Fibroblast of skin of scalp (primary cell): ENCODE measurements around the gene KLLN.
"Not testable (repeated sequence)": the region's sequence is repeated elsewhere in the genome, so short reads cannot be mapped to it uniquely, and the experiment has no call there.

Experiments used
- DNase-seq: peaks from one replicate; pipeline ENCODE4 v3.0.0-alpha.2; 2013

Gene KLLN

DNA sequence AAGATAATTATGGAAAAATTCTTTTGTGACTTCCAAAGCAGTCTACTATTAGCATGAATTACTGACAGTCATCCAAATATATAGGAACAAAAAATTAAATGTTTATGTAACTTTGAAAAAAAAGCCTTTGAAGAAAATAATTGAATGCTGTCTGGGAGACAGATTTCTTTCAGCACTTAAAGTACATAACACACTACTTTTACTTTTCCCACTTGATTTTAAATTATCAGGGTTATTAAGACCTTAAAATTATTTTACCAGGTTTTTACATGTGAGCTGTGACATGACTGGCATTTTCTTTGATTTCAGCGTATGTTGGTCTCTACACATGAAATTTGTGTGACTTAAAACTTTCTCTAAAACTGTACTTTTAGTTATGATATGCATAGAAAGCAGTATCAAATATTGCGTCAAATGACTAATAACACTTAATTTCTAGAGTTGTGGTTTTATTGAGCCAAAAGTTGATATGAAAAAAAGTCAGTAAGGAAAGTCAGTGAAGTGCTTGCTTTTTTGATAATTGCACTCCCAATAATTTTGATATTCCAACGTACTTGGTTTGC lies 3.2 kb upstream of the KLLN start:
- DNase-seq = no peak

DNA sequence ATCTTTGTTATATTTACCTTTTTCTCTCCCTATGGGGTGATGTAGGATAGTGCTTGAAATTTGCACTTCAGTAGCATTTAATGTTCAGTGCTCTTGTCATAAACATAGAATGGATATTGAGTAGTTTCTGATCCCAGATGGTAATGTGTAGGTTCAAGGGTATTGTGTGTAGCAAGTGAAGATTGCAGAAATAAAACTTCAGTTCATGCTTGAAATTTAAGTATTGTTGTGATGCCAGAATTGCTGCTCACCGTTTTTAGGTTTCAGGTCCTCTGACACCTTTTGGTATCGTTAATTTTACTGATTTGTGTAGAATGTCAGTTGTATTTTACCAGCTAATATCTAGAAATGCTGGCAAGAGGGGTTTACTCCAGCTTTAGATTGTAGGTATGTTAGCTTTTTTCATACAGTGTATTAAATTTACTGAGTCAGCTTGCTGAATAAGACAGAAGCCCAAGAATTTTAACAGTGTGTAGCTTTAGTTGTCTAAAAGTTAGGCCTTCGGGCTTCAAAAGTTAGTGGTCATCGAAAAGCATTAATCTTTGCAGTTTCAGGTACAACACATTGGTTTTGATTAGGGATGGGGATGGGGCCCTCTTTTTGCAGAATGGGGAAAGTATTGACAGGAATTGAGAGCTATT lies 2.0 kb upstream of the KLLN start:
- DNase-seq = no peak

DNA sequence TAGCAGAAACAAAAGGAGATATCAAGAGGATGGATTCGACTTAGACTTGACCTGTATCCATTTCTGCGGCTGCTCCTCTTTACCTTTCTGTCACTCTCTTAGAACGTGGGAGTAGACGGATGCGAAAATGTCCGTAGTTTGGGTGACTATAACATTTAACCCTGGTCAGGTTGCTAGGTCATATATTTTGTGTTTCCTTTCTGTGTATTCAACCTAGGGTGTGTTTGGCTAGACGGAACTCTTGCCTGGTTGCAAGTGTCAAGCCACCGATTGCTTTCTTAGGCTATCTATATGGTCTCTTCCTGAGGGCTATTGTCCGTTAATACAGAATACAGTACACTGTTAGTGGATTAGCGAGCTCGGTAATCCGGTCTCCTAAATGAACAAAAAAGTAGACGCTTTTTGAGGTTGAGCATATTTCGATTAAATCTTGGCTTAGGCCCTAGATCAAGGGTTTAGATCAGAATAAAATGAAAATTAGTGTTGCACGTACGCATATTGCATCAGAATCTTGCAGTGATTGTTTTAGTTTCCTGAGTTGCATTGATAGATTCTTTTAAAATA lies 1.2 kb upstream of the KLLN start:
- peak; percentile 34 for DNase-seq

DNA sequence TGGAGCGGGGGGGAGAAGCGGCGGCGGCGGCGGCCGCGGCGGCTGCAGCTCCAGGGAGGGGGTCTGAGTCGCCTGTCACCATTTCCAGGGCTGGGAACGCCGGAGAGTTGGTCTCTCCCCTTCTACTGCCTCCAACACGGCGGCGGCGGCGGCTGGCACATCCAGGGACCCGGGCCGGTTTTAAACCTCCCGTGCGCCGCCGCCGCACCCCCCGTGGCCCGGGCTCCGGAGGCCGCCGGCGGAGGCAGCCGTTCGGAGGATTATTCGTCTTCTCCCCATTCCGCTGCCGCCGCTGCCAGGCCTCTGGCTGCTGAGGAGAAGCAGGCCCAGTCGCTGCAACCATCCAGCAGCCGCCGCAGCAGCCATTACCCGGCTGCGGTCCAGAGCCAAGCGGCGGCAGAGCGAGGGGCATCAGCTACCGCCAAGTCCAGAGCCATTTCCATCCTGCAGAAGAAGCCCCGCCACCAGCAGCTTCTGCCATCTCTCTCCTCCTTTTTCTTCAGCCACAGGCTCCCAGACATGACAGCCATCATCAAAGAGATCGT lies 690 bp upstream of the KLLN start:
- peak; percentile 28 for DNase-seq

DNA sequence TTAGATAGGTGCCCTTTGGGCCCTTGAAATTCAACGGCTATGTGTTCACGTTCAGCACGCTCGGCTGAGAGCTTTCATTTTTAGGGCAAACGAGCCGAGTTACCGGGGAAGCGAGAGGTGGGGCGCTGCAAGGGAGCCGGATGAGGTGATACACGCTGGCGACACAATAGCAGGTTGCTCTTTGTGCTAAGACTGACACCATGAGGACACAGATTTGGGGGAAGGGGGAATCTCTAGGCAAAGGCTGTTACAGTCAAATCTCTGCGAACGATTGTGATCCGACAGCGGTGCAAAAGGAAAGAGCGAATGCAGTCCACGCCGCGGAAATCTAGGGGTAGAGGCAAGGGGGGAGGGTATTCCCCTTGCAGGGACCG lies 667 bp downstream of the KLLN start:
- no peak for DNase-seq

DNA sequence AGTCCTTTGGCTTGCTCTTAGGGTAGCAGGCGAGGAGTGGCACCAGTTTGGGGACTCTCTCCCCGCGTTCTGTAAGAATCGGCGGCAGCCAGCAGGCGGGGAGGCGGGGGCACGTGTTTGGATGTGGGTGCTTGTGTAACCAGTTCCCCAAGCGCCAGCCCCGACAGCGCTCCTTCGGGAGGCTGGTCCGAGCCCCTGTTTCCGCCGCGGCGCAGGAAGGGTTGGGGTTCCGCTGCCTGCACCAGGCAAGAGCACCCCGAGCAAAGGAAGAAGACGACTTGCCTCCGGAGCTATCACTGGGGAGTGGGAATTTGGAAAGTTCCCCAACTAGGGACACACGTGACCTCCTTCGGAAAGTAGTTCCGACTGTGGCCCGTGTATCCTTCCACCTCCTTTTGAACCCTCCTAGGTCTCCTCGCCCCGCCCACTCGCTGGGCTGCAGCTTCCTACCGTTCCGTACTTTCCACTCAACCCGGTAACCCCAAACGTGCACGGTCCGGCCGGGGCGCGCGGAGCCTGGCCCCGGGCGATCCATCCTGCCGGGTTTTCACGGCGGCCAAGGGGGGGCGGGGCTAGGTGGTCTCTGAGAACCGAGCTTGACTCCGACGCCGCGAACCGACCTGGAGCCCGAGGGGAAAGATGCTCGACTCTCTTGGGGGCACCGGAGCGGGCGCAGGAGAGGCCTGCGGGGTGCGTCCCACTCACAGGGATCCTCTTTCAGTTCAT lies 1.2 kb downstream of the KLLN start:
- peak; percentile 99 for DNase-seq

DNA sequence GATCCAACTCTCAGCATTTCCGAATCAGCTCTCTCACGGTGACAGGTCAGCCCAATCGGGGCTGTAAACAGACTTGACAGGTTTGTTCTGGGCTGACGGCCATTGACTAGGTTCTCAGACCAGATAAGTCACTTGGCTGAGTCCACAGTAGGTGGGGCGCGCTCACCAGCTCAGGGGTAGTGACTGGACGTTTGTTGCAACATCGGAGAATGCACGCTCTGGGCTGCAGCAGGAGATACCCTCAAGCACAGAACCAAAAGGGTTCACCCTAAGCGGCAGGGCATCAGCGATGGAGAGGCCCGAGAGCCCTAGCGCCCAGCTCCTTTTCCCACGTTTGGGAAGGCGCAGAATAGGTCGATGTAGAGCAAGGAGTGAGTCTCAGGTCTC lies 1.8 kb downstream of the KLLN start:
- DNase-seq = peak; percentile 59

DNA sequence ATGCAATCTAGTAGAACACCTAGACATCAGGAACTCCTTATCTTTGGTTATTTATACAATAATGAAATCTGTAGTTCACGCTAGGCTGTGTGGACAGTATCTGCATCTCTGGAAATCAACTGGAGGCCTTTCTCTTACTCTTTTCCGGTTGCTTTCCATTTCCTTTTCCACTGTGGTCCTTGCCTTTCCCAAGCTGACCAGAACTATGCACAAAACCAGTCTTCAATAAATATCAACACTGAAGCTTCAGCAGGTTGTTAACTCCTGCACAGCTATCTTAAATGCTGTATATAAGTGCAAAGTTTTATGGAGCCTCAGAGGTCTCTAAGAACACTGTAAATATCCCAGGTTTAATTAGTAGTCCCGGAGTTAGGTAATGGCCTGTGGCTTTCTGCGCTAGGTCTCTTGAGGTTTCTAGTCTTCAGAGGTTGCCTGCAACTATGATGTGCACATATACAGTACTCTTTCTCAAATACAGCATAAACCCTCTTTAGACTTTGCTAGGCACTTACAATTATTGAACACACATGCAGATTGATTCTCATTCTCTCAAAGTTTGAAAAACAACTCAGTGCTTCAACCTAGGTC lies 2.4 kb downstream of the KLLN start:
- no peak for DNase-seq

DNA sequence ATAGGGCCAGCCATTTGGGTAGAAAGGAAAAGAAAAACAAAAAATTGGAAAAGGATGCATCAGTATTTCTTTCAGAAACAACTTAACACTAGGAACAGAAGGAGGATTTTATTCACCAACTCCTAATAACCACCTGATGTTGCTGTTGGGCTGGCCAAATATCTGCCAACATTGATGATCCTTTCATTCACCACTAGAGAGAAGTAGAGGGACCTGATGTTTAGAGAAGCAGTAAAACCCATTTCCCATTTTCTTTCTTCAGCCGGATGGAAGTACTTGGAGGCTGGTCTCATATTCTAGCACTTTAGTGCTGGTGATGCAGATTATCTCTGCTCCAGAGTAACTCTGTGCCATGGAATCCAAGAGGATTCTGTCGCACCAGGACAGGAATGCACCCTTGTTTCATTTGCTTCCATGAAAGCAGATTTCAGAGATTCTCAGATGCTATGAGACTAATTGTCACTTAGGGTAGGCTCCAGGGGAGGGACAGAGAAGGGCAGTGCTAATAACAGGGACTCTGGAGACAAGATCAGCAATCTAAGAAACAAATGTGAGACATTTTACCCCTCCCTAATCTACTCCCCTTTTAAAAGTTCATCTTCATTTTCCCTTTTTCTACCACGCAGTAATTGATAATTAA lies 3.1 kb downstream of the KLLN start:
- DNase-seq = peak; percentile 81

DNA sequence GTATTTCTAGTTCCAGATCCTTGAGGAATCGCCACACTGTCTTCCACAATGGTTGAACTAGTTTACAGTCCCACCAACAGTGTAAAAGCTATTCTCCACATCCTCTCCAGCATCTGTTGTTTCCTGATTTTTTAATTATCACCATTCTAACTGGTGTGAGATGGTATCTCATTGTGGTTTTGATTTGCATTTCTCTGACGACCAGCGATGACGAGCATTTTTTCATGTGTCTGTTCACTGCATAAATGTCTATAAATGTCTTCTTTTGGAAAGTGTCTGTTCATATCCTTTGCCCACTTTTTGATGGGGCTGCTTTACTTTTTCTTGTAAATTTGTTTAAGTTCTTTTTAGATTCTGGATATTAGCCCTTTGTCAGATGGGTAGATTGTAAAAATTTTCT lies 7.7 kb downstream of the KLLN start:
- DNase-seq = not testable (repeated sequence)

DNA sequence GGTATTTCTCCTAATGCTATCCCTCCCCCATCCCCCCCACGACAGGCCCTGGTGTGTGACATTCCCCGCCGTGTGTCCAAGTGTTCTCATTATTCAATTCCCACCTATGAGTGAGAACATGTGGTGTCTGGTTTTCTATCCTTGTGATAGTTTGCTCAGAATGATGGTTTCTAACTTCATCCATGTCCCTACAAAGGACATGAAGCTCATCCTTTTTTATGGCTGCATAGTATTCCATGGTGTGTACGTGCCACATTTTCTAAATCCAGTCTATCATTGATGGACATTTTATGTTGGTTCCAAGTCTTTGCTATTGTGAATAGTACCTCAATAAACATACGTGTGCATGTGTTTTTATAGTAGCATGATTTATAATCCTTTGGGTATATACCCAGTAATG lies 8.1 kb downstream of the KLLN start:
- DNase-seq = not testable (repeated sequence)

DNA sequence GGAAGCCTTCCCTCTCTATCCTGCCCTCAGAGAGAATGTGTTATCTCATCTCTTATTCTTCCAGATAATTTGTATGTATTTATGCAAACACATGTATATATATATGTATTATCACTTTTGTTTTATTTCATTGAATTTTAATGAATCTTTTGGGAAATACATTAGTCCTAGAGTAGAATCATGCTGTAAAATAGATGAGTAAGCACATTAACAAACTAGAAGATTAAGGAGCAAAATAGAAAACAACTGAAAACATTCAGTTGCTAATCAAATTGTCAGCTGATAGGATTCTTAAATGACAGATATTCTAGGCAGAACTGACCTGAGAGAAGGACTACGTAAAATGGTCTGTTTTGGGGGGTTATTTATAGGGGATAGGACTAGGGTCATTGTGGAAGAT lies 11.2 kb downstream of the KLLN start:
- no peak for DNase-seq

DNA sequence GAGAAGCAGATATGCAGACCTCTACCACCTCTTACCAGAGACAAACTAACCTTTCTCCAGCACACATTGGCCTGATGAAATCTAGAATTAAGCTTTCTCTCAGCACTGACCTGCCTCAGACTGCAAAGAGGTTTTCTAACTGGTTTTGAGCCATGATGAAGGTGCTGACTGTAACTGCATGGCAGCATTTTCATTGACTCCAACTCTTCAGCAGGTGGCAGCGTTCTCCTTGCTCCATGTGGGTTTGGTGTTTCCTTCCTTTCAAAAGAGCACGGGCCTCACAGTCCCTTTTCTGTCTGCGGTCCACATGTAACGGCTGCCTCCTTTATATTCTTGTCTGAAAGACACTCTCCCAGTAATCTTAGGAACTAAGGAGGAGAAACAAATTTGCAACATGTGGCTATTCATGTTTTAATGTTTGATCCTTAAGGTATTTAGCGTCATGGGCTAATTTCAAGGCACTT lies 12.6 kb downstream of the KLLN start:
- DNase-seq = peak; percentile 69

DNA sequence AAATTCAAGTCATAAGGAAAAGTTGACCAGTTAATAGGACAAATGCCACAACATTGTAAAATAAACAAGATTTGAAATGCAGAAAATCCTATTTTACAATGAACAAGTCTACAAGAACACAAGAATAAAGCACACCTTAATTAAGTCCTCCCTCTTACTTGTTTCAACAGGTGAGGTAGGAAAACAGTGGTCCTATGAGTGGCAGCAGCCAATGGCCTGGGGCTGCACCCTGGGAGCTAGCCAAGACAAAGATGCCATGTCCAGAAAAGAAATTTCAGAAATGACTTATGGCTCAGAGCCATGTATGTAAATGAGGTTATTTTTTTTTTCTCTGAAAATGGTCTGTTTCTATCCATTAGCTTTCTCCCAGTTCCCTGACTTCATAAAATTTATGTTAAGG lies 14.3 kb downstream of the KLLN start:
- DNase-seq = no peak

DNA sequence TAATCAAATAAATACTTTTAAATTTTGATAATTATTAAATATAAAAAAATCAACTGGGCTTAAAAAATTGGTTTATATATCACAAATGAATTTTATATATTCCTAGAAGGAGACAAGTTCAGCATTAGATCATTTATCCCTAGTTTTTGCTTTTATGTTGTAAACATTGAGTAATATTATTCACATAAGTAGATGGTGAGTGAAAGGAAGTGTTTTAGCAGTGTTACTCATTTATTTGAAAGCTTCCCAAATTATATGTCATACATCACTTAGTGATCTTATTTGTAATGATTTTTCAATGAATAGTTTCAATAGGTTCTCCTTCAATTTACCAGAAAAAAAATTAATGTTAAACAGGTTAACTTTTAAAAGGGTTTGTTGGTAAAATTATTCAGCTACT lies 15.8 kb downstream of the KLLN start:
- DNase-seq = no peak

DNA sequence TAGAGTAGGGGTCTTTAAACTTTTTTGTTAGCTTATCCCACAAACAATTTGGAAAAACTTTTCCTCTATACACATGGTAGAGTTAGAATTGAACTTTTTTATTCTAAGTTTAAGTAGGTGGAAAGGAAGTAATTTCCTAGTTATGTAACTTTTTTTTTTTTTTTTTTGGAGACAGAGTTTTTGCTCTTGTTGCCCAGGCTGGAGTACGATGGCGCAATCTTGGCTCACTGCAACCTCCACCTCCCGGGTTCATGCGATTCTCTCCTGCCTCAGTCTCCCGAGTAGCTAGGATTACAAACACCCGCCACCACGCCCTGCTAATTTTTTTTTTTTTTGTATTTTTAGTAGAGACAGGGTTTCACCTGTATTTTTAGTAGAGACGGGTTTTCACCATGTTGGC lies 16.6 kb downstream of the KLLN start:
- DNase-seq = not testable (repeated sequence)

DNA sequence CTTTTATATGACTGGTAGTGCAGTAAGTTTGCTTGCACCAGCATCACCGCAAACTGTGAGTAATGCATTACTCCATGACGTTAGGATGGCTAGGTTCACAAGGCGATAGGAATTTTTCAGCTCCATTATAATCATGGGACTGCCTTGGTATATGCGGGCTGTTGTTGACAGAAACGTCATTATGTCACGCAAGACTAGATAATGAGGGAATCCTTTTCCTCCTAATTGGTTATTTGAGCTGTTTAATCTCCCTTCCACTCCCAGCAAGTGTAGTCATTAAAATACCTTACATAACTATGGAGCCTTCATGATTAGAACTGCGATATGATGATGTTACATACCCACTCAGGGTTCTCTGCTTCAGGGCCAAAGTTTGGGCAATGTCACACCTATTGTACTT lies 17.3 kb downstream of the KLLN start:
- peak; percentile 18 for DNase-seq

DNA sequence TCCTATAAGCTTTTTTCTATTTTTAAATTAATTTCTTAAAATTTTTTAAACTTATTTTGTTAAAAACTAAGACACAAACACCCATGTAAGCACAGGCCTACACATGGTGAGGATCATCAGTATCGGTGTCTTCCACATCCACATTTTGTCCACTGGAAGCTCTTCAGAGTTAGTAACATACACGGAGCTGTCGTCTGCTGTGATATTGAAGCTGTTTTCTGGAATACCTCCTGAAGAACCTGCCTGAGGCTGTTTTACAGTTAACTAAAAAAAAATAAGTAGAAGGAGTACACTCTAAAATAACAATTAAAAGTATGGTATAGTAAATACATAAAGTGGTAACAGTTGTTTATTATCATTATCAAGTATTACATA lies 17.7 kb downstream of the KLLN start:
- DNase-seq = no peak

DNA sequence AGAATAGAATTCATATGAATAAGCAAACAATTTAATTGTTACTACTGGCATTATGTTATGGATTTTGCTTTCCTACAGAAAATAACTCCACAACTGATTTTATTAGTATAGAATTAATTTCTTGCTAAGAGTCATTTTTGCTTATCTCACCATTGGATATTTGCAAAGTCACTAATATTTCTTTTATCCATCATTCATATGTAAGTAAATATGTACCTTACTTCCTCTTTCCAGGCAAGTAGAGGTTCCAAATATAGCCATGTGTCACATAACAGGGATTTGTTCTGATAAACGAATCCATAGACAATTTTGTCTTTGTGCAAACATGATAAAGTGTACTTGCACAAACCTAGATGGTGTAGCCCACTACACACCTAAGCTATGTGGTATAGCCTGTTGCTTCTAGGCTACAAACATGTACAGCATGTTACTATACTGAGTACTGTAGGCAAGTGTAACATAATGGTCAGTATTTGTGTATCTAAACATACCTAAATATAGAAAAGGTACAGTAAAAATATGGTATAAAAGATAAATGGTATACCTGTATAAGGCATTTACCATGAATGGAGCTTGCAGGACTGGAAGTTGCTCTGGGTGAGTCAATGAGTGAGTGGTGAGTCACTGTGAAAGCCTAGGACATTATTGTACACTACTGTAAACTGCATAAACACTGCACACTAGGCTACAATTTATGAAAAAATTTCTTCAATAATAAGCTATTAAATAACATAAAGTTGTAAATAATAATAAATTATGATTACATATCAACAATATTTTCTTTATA lies 18.3 kb downstream of the KLLN start:
- DNase-seq = peak; percentile 30

DNA sequence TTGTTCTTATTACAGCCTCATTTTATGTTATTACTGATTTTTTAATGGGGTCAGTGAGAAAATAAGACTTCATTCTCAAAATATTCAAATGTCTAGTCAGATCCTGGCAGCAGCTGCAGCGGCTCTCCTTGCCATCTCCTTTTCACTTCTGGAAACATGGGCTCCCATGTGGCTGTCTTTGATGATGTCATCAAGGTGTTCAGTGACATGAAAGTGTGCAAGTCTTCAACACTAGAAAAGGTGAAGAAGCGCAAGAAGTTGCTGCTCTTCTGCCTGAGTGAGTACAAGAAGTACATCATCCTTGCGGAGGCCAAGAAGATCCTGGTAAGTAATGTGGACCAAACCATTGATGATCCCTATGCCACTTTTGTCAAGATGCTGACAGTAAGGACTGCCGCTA lies 19.6 kb downstream of the KLLN start:
- no peak for DNase-seq

DNA sequence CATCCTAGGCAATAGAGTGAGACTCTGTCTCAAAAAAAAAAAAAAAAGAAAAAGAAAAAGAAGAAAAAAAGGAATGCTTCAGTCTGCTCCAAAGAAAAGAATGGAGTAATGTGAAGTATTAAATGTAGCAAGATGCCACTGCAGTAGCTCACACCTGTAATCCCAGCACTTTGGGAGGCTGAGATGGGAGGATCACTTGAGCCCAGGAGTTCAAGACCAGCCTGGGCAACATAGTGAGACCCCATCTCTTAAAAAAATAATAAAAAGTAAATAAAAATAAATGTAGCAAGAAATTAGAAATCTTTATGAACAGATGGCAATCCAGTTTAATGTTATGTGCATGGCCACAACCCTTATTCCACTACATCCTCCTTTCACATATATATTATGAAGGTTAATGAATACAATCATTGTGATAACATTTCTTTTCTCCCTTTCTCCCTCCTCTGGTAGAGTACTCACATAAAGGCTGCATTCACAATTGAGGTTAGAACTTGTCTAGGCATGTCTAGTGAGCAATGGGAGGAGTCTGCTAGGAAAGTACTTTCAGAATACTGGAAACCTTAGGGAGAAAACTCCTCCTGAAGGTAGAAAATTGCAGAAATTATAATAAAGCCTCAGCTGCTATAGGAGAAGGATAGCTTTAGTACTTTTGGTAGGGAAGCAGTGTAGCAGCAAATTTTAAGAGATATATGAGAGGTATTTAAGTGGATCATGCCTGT lies 20.4 kb downstream of the KLLN start:
- DNase-seq = peak; percentile 61
